ENCODE data around the gene KCTD16. TPM values are rescaled to one million over a fixed set of nuclear protein-coding genes. Genes with fewer than 3 reads are reported as not detected.

Gene KCTD16
- 16.1 TPM for total RNA-seq (ENCODE audit: insufficient read depth, low replicate concordance)

- DNase-seq (ENCODE audit: low spot score) = peak; percentile 99
Observed at GRCh38 chr5:144170276-144171024, at the start of gene KCTD16, which contains the start of gene YIPF5. KCTD16 (plus strand) TSS chr5:144170873. YIPF5 (minus strand) TSS chr5:144170659; CDS start chr5:144169955, 704 bp downstream.

- peak; percentile 30 for DNase-seq (ENCODE audit: low spot score)
Observed at GRCh38 chr5:144121577-144121976, 49.1 kb upstream of the KCTD16 start.

GRCh38 chr5:144122081-144122480 is 48.6 kb upstream of the KCTD16 start:
- no peak for DNase-seq (ENCODE audit: low spot score)

- DNase-seq (ENCODE audit: low spot score) = peak; percentile 58
Observed at GRCh38 chr5:144122641-144123040, 48.0 kb upstream of the KCTD16 start.

- DNase-seq (ENCODE audit: low spot score) = peak; percentile 93
Observed at GRCh38 chr5:144125163-144125726, 45.4 kb upstream of the KCTD16 start.

GRCh38 chr5:144126707-144127106 is 44.0 kb upstream of the KCTD16 start:
- peak; percentile 40 for DNase-seq (ENCODE audit: low spot score)

- DNase-seq (ENCODE audit: low spot score) = no peak
Observed at GRCh38 chr5:144128844-144129243, 41.8 kb upstream of the KCTD16 start.

GRCh38 chr5:144130306-144130705 is 40.4 kb upstream of the KCTD16 start:
- no peak for DNase-seq (ENCODE audit: low spot score)

- DNase-seq (ENCODE audit: low spot score) = no peak
Observed at GRCh38 chr5:144131261-144131660, 39.4 kb upstream of the KCTD16 start.

GRCh38 chr5:144133050-144133633 is 37.5 kb upstream of the KCTD16 start:
- no peak for DNase-seq (ENCODE audit: low spot score)

- no peak for DNase-seq (ENCODE audit: low spot score)
Observed at GRCh38 chr5:144134194-144134826, 36.4 kb upstream of the KCTD16 start.

GRCh38 chr5:144135113-144135762 is 35.4 kb upstream of the KCTD16 start:
- no peak for DNase-seq (ENCODE audit: low spot score)

GRCh38 chr5:144139586-144139985 is 31.1 kb upstream of the KCTD16 start:
- peak; percentile 71 for DNase-seq (ENCODE audit: low spot score)

GRCh38 chr5:144141585-144141984 is 29.1 kb upstream of the KCTD16 start:
- DNase-seq (ENCODE audit: low spot score) = no peak

- peak; percentile 72 for DNase-seq (ENCODE audit: low spot score)
Observed at GRCh38 chr5:144142139-144142823, 28.4 kb upstream of the KCTD16 start.

- no peak for DNase-seq (ENCODE audit: low spot score)
Observed at GRCh38 chr5:144142824-144143162, 27.9 kb upstream of the KCTD16 start.

GRCh38 chr5:144143625-144144024 is 27.0 kb upstream of the KCTD16 start:
- no peak for DNase-seq (ENCODE audit: low spot score)

GRCh38 chr5:144144956-144145751 is 25.5 kb upstream of the KCTD16 start:
- peak; percentile 27 for DNase-seq (ENCODE audit: low spot score)

- DNase-seq (ENCODE audit: low spot score) = no peak
Observed at GRCh38 chr5:144151026-144151425, 19.6 kb upstream of the KCTD16 start.

GRCh38 chr5:144156767-144157171 is 13.9 kb upstream of the KCTD16 start:
- DNase-seq (ENCODE audit: low spot score) = no peak
